Spleen (tissue), 11 donors: ENCODE results near the gene DBH. TPM values are rescaled to one million over a fixed set of nuclear protein-coding genes. Genes with fewer than 3 reads are reported as not detected.

ENCODE experiments used
- DNase-seq: peaks from one replicate; pipeline ENCODE4 v3.0.0-alpha.2; 2020
- H3K27ac ChIP-seq, 8 donors: fragments of 200-600 bp; sonication (generic) in 7 of 8; 1 replicate in 4 of 8; 2 replicates in 4 of 8; pipeline versions ENCODE4 v1.5.0 to v1.8.0; 2016 to 2021; ENCODE audit warnings: inconsistent platforms in 4 of 8, mild to moderate bottlenecking in 4 of 8, moderate library complexity in 1 of 8
- H3K27me3 ChIP-seq, 7 donors: fragments of 200-600 bp; sonication (generic) in 6 of 7; replicated peaks in 1 of 7; 1 replicate in 4 of 7; 2 replicates in 3 of 7; pipeline versions ENCODE4 v1.5.0 to v1.8.0; 2016 to 2021; ENCODE audit warnings: inconsistent platforms in 3 of 7, mild to moderate bottlenecking in 1 of 7
- H3K36me3 ChIP-seq, 6 donors: fragments of 200-600 bp; sonication (generic) in 5 of 6; 1 replicate in 4 of 6; 2 replicates in 2 of 6; pipeline versions ENCODE4 v1.5.0 to v1.8.0; 2016 to 2021; ENCODE audit warnings: inconsistent platforms in 2 of 6
- H3K4me1 ChIP-seq, 6 donors: fragments of 200-600 bp; sonication (generic) in 5 of 6; 1 replicate in 3 of 6; 2 replicates in 3 of 6; pipeline versions ENCODE4 v1.5.0 to v1.8.0; 2016 to 2021; ENCODE audit warnings: inconsistent platforms in 3 of 6
- H3K4me3 ChIP-seq, 8 donors: fragments of 200-600 bp; sonication (generic) in 7 of 8; 1 replicate in 4 of 8; 2 replicates in 4 of 8; pipeline versions ENCODE4 v1.5.0 to v1.8.0; 2016 to 2021; ENCODE audit warnings: inconsistent platforms in 4 of 8, mild to moderate bottlenecking in 4 of 8, moderate library complexity in 2 of 8
- H3K9me3 ChIP-seq, 8 donors: fragments of 200-600 bp; sonication (generic) in 7 of 8; 1 replicate in 4 of 8; 2 replicates in 4 of 8; pipeline versions ENCODE4 v1.5.0 to v1.8.0; 2016 to 2021; ENCODE audit warnings: inconsistent platforms in 4 of 8
- CTCF ChIP-seq, 11 experiments: fragments of 200-600 bp in 7 of 11; fragments of 450-650 bp in 4 of 11; sonication (generic) in 4 of 11; IDR thresholded peaks in 8 of 11; conservative IDR thresholded peaks in 3 of 11; 1 replicate in 7 of 11; 2 replicates in 4 of 11; pipeline versions ENCODE4 v1.4.0 to v1.8.0; 2016 to 2021; ENCODE audit warnings: antibody characterized with exemption in 11 of 11, inconsistent platforms in 4 of 11, mild to moderate bottlenecking in 1 of 11
- POLR2A ChIP-seq, 3 donors: fragments of 450-650 bp; IDR thresholded peaks; one replicate each; pipeline ENCODE4 v1.5.1; 2017; ENCODE audit warnings: antibody characterized with exemption in 3 of 3, mild to moderate bottlenecking in 1 of 3
- POLR2AphosphoS5 ChIP-seq, 3 donors: sonication (generic); formaldehyde crosslinking; IDR thresholded peaks; one replicate each; pipeline ENCODE4 v1.5.1; 2017; ENCODE audit warnings: antibody characterized with exemption in 3 of 3
- WGBS, 5 donors: extraction: QIAGEN DNeasy Blood & Tissue Kit in 3 of 5; methylation state at CpG; one replicate each; pipeline versions ENCODE4 v1.1.5 to v1.1.7; 2013 to 2018; 5-methylcytosine and 5-hydroxymethylcytosine counted together
- intact Hi-C: fragments of 100-400 bp; cut with DNase I; formaldehyde crosslinking; loops from one replicate; pipeline ENCODE4 v1.15.0; 2023; ENCODE audit warnings: low total_unique reads
- polyA plus RNA-seq, 3 donors: library from polyadenylated mRNA; stranded (reverse); fragments of 200-250 nt; gene quantifications; one replicate each; pipeline ENCODE4 v1.2.1, GENCODE V29; 2013
- total RNA-seq, 7 donors: library from RNA; depleted of rRNA in 3 of 7; stranded (reverse); fragments of >200 nt in 3 of 7; fragmentation: NEBNext Ultra II Directional in 4 of 7; extraction: Animal tissue kit (Norgen Biotek cat#: 25700) in 4 of 7; gene quantifications; one replicate each; pipeline versions ENCODE4 v1.1.0 to v1.2.1, GENCODE V29; 2016 to 2021
- donor health status: healthy with polysubstance abuse.
- donor health status: DM: no; HTN: no; CAD: no; lungs with moderate emphysema.
- donor health status: DM: no; HTN: no; CAD: no.
- donor health status: Bipolar disorder and iron deficiency.
- donor health status: healthy.
- donor health status: DM: no; HTN: no; CAD: no.
- donor health status: DM: yes; HTN: yes; CAD: no.

The DBH gene
- total and polyA plus RNA-seq, 10 donors, result 0.03 to 1.2 (median 0.32) TPM; not detected in 2

DNA sequence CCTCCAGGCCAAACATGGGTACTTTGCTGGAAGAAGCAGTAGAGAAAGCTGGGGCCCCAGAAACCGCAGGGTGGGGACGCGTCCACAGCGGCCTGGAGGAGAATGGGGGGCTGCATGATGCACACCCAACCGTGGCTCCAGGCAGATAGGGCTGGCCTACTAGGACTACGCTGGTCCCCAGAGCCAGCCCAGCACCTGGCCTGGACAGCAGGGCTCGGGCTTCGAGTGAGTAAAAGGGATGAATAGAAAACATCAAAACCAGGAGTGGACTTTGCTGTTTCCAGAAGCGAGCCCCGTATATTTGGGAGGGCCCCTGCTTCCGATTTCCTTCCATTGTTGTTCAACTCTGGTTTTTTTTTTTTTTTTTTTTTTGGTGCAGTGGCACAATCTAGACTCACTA is 30.7 kb downstream of the DBH start:
- H3K4me3 ChIP-seq, result no peak overlapping the region
- no peak overlapping the region for H3K27ac ChIP-seq
- WGBS, 5 donors, result 61 to 80% (median 71%) methylated on average over 8 to 11 of the region's 11 CpGs
- peaks cover 0 to 31% (median 0%) of the 10 kb centered on the region in 7 donors for H3K27me3 ChIP-seq
- no peaks in the 10 kb centered on the region for H3K9me3 ChIP-seq
- DNase-seq, result no peak
- TF ChIP-seq POLR2A (IDR thresholded peaks at IDR 0.05), result no peak
- no peak for TF ChIP-seq CTCF (IDR thresholded peaks at IDR 0.05 in 8 of 11, conservative IDR thresholded peaks at IDR 0.05 in 3 of 11)
- TF ChIP-seq POLR2AphosphoS5 (IDR thresholded peaks at IDR 0.05), result no peak
- H3K36me3 ChIP-seq, result no peaks in the 10 kb centered on the region
- H3K4me1 ChIP-seq, result no peaks in the 10 kb centered on the region
- intact Hi-C loops, result no loop called here

- no peak for DNase-seq
- intact Hi-C loops, result no loop called here
- no peaks in the 10 kb centered on the region for H3K36me3 ChIP-seq
- TF ChIP-seq POLR2A (IDR thresholded peaks at IDR 0.05) (no peak), CTCF (IDR thresholded peaks at IDR 0.05 in 8 of 11, conservative IDR thresholded peaks at IDR 0.05 in 3 of 11) (no peak), POLR2AphosphoS5 (IDR thresholded peaks at IDR 0.05) (no peak)
- no peaks in the 10 kb centered on the region for H3K9me3 ChIP-seq
- no peak overlapping the region for H3K4me3 ChIP-seq
- WGBS, 5 donors, result 53 to 67% (median 65%) methylated on average over 16 to 17 of the region's 17 CpGs
- H3K4me1 ChIP-seq, result no peaks in the 10 kb centered on the region
- H3K27me3 ChIP-seq, result peaks cover 0 to 27% (median 0%) of the 10 kb centered on the region in 7 donors
- no peak overlapping the region for H3K27ac ChIP-seq
Measured at GRCh38 chr9:133667759-133668450, 31.7 kb downstream of the DBH start.

- Histone ChIP-seq H3K36me3 (no peaks in the 10 kb centered on the region), H3K4me1 (no peaks in the 10 kb centered on the region), H3K27ac (no peak overlapping the region), H3K4me3 (no peak overlapping the region), H3K27me3 (peaks cover 0 to 18% (median 0%) of the 10 kb centered on the region in 7 donors), H3K9me3 (no peaks in the 10 kb centered on the region)
- WGBS, 5 donors, result 73 to 94% (median 89%) methylated on average over 13 to 15 of the region's 16 CpGs
- no peak for DNase-seq
- no peak for TF ChIP-seq CTCF (IDR thresholded peaks at IDR 0.05 in 8 of 11, conservative IDR thresholded peaks at IDR 0.05 in 3 of 11)
- no peak for TF ChIP-seq POLR2A (IDR thresholded peaks at IDR 0.05)
- no peak for TF ChIP-seq POLR2AphosphoS5 (IDR thresholded peaks at IDR 0.05)
- intact Hi-C loops, result no loop called here
Measured at GRCh38 chr9:133669182-133669801, 33.1 kb downstream of the DBH start.

DNA sequence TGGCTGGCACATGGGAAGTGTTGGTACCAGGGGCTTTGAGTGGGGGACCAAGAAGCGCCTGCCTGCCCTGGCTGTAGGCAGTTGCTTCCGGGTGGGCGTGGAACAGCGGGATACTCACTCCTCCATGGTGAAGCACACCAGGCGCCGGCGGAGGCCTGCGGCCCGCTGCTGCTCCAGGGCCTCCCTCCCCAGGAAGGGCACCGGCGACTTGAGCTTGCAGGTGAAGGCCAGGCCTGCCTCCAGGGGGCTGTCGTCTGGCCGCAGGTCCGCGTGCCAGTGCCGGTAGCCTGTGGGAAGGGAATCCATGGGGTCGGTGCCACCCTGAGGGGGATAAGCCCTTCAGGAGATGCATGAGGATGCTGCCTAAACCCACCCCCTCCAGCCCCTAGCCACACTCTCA is 34.3 kb downstream of the DBH start:
- Histone ChIP-seq H3K4me3 (no peak overlapping the region), H3K9me3 (no peaks in the 10 kb centered on the region), H3K27me3 (peaks cover 0 to 17% (median 0%) of the 10 kb centered on the region in 7 donors), H3K36me3 (no peaks in the 10 kb centered on the region), H3K27ac (no peak overlapping the region), H3K4me1 (no peaks in the 10 kb centered on the region)
- no peak for DNase-seq
- intact Hi-C loops, result no loop called here
- 89 to 97% (median 92%) methylated on average over 12 to 17 of the region's 17 CpGs for WGBS, 5 donors
- TF ChIP-seq CTCF (IDR thresholded peaks at IDR 0.05 in 8 of 11, conservative IDR thresholded peaks at IDR 0.05 in 3 of 11), result no peak
- no peak for TF ChIP-seq POLR2A (IDR thresholded peaks at IDR 0.05)
- TF ChIP-seq POLR2AphosphoS5 (IDR thresholded peaks at IDR 0.05), result no peak
